HG03520 (cell line): ENCODE results near the gene UBN1.
A peak's percentile ranks its signal among the peaks of the same experiment; 100 is the strongest.

ENCODE experiments used
- ATAC-seq: cut with Tn5 transposase; IDR thresholded peaks from one replicate; pipeline ENCODE4 v1.9.1; 2021; ENCODE audit warnings: mild to moderate bottlenecking, moderate library complexity; ENCODE audit not compliant: unreplicated experiment

Gene UBN1, protein sequence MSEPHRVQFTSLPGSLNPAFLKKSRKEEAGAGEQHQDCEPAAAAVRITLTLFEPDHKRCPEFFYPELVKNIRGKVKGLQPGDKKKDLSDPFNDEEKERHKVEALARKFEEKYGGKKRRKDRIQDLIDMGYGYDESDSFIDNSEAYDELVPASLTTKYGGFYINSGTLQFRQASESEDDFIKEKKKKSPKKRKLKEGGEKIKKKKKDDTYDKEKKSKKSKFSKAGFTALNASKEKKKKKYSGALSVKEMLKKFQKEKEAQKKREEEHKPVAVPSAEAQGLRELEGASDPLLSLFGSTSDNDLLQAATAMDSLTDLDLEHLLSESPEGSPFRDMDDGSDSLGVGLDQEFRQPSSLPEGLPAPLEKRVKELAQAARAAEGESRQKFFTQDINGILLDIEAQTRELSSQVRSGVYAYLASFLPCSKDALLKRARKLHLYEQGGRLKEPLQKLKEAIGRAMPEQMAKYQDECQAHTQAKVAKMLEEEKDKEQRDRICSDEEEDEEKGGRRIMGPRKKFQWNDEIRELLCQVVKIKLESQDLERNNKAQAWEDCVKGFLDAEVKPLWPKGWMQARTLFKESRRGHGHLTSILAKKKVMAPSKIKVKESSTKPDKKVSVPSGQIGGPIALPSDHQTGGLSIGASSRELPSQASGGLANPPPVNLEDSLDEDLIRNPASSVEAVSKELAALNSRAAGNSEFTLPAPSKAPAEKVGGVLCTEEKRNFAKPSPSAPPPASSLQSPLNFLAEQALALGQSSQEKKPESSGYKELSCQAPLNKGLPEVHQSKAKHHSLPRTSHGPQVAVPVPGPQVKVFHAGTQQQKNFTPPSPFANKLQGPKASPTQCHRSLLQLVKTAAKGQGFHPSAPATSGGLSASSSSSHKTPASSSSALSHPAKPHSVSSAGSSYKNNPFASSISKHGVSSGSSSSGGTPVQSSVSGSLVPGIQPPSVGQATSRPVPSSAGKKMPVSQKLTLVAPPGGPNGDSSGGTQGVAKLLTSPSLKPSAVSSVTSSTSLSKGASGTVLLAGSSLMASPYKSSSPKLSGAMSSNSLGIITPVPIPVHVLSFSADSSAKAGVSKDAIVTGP (N-terminal part only)

DNA sequence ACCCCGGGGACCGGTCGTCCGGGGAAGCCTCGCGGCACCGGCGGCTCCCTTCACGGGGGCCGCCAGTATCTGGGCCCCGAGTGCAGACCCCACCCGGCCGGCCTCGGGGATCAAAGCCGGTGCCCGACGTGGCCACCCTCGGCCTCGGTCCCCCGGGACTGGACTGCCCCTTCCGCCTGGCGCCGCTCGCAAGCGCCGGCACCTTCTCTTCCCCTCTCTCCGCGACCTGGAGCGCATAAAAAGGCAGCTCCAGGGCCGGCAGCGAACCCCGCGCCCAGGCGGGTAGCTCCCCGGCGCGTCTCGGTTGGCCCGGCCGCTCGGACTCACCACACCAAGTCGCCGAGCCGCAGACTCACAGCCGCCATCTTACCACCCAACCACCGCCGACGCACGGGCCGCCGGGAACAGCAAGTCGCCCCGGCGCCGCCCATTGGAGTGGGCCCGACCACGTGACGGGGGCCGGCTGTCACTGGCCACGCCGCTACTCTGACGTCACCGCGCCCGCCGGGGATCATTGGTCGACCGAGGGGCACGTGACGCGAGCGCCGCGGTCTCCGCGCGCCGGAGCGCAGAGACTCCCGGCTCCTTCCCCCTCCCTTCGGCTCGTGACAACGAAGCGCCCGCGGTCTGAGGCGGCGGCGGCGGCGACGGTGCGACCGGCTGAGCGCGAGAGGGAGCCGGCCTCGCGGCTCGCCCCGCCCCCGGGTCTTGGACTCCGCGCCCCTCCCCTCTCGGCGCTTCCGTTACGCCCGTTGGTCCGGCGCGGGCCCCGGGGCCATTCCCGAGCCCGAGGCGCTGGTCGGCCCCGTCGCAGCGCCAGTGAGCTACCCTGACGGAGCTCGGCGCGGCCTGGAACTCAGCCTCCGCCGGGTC lies at the start of gene UBN1, which contains the start of gene GLYR1:
Gene UBN1, plus strand, starts transcription at position 581 of the 873 bp plus-strand sequence. CDS start 5,437 bp downstream, outside the sequence.
Gene GLYR1, minus strand, starts transcription at position 388 of the 873 bp plus-strand sequence. Its CDS starts 23 bp downstream, at position 365.
- peak; percentile 82 for ATAC-seq

- ATAC-seq, result no peak
These were observed 49.5 kb upstream of the UBN1 start for GRCh38 chr16:4797805-4798252.

GRCh38 chr16:4798456-4798855 lies 48.8 kb upstream of the UBN1 start:
- ATAC-seq, result no peak

DNA sequence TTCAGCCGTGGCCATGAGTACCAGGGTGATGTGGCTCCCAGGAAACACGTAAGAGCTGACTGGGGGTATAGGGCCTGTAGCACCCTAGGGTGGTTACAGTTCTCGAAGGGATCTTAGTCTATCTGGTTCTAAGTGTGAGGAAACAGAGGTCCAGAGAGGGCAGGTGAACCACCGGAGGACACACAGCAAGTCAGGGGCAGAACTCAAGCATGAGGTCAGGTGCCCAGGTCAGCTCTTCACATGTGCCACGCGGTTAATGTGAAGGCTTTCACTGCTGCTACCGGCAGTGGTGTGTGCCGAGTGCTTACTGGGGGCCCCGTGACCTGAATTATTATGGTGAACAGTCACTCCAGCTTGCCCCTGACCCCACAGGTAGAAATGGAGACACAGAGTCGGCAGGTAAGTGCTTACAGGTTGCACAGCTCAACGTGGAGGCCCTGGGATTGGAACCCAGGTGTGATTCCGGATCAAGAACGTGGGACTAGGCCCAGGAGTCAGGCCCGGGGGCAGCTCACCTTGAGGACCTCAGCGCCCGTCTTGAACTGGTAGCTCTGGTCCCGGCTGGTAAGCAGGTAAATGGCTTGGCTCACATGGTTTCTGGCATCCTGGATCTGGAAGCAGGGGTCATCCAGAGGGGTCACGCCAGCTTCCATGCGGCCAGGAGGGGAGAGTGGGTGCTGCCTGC lies 48.0 kb upstream of the UBN1 start:
- no peak for ATAC-seq

DNA sequence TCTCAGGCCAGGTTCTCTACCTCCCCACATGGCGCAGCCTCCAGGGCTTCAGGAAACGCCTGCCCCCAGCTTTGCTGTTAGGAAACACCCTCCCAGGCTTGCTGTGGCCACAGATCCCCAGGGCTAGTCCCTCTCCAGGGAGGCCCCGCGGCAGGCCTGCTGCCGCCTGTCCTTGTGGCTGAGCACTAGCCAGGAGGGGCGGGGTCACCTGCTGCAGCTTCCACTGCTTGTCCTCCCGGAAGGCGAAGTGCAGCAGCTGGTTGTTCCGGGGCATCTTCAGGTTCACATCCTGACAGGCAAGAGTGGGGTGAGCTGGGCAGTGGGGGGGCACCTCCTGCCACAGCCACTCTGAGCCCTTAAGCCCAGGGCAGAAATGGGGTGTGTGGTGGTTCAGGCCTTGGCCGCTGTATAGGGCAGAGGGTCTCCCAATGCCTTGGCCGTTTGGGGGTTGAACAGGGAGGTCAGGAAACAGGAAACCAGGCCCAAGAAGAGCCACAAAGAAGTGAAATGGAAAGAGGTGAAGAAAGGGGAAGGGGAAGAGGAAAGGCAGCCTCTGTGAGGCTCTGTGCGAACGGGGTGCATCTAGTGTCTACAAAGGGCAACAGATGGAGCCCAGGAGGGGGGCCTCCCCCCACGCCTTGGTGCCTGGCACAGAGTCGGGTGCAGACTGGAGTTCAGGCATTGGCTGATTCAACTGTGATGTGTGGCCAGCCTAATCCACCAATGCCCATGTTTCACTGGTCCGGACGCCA lies 46.8 kb upstream of the UBN1 start:
- no peak for ATAC-seq

DNA sequence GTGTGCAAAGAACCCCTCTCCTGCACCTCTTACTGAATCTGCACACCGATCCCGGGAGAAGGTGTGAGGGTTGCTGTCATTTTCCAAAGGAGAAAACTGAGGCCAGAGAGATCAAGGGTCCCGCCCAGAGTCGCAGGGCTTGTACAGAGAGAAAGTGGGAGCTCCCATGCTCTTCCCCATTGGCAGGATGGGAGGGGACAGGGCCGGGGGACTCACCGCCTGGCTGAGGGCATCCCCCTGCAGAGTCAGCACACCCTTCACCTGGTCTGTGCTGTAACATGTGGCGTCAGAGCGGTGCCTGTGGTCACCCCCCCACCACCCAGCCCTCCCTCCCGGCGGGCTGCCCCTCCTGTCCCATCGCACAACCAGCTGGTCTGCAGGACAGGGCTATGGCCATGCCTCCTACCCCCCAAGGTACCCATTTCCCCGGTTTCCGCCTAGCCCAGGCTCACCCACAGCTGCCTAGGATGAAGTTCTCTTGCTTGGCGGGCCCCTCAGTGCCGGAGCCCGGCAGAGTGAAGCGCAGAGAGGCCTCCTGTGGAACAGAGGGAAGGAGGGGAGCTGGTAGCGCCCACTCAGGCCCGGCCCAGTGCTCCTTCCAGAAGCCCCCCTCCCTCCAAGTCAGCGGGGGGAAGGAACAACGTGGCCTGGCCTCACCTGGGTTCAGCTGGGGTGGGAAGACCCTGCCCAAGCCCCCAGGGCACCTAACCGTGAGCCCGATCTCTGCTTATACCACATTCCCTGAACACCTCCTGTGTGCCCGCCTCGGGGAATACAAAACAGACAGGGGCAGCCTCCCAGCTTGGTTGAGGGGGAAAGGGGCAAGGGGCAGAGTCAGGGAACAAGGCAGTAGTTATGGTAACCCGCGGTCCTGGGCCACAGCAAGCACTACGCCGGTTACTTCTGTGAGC lies 46.0 kb upstream of the UBN1 start:
- no peak for ATAC-seq

DNA sequence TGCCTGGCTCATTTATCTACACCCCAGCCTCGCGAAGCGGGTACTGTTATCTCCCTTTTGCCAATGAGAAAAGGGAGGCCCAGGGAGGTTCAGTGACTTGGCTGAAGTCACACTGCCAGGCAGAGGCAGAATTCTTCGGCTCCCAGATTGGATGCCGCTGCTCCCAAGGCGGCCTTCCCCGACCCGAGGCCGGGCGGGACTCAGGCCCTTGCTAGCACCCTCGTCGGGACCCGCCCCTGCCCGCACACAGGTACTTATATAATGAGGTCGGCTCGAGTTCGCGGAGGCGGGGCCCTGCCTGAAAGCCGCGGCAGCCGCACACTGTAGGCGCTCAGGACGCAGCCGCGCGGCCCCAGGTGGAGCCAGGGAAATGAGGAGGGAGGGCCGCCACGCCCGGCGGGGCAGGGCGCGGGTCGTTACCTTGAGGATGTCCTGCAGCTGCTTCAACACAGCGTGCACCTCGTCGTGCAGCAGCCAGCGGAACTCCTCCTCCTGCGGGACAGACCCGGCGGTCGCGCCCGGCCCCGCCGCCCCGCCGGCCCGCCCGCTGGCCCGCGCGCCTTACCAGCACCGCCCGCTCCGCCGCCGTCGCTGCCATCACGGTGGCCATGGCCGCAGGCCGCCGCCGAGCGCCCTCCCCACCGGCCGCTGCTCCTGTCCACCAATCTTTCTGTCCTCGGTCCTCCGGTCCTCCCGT lies 45.2 kb upstream of the UBN1 start, which contains the start of gene ROGDI:
Gene ROGDI, minus strand, starts transcription at position 672 of the 697 bp plus-strand sequence. Its CDS starts 62 bp downstream, at position 610.
- ATAC-seq, result peak; percentile 41

- peak; percentile 88 for ATAC-seq
These were observed 44.5 kb upstream of the UBN1 start for GRCh38 chr16:4802659-4803287.

- no peak for ATAC-seq
These were observed 43.9 kb upstream of the UBN1 start for GRCh38 chr16:4803401-4803844.

GRCh38 chr16:4803898-4804762 lies 43.2 kb upstream of the UBN1 start:
- ATAC-seq, result no peak

DNA sequence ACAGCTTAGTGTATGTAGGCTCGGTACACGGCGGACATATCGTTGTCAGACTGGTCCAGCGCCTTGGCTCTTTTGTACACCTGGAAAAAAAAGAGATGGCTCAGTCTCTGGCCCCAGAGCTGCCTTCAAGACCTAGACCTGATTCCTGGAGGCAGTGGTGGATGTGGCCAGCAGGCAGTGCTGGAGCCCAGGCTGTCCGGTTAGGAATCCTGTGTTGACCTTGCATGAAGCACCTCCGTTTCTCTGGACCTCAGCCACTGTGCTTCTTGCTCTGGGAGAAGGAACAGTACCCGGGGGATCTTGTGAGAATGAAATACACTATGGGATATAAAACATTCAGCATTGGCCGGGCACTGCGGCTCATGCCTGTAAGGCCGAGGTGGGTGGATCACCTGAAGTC lies 42.0 kb upstream of the UBN1 start:
- no peak for ATAC-seq

DNA sequence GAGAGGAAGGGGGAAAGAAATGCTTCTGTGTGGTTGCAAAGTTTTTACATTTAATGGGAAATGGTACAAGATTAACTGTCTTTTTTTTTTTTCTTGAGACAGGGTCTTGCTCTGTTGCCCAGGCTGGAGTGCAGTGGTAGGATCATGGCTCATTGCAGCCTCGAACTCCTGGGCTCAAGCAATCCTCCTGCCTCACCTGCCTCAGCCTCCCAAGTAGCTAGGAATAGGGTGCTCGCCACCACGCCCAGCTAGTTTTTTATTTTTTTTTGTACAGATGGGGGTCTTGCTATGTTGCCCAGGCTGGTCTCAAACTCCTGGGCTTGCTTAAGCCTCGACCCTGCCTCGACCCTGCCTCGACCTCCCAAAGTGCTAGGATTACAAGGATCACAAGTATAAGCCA lies 41.0 kb upstream of the UBN1 start:
- no peak for ATAC-seq

DNA sequence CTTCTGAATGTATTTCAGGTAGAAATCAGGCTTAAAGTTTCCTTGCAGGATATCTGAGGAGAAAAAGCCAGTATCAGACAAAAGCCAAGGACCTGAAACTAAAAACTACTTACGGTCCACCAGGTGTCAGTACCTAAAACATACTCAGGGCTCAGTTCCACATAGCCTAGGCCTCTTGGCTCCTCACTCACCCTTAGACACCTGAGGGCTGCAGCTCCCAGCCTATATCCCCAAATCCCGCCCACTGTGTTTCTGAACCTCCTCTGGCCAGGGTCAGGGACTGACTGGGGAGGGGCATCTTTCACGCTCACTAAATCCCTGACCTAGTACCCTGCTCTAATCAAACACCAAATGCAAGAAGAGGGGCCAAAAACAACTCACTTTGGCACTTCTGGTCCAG lies 36.0 kb upstream of the UBN1 start:
- ATAC-seq, result no peak

- ATAC-seq, result no peak
These were observed 35.5 kb upstream of the UBN1 start for GRCh38 chr16:4811773-4812172.

DNA sequence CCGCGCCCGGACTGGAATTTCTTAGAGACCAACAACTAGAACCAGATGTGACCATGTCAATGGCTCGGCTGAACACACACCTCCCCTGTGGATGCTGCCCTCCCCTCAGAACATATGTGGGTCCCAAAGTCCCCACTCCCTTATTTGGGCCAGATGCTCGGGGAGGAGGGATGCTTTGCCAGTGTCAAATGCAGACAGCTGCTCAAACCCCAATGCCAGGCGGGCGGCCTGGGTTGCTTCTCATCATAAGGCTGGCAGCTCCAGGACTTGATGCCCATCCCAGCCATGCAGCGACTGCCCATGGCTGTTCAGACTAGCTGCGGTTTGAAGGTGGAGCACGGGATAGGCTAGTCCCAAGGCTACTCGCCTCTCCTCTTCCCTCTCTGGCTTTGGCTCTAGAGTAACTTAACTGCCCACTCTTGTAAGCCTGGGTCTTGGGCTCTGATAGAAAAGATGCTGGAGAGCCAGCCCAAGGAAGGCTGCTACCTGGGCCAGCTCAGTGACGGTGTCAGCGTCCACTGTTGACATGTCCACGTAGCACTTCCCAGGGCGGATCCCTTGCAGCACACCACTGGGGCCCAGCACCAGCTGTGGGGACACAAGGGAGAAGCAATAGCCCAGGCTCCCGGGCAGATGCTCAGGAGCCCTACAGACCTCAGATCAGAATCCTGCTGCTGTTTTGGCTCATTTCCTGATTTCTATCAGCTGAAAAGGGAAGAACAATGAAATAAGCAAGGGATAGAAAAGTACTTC lies 33.9 kb upstream of the UBN1 start:
- no peak for ATAC-seq
